ENCODE data around the gene RNF213. TPM values are rescaled to one million over a fixed set of nuclear protein-coding genes. Genes with fewer than 3 reads are reported as not detected.

Gene RNF213
- total RNA-seq, result 29.4 and 80.5 TPM in 2 replicates

GRCh38 chr17:80260791-80261158 lies at the start of gene RNF213:
Gene RNF213 (plus strand): TSS chr17:80260852. CDS start chr17:80263682, 2,830 bp downstream.
- peak within 1 kb of the TSS; percentile 92 for H3K4me3 ChIP-seq (ENCODE audit: low read depth, low read length)
- TF ChIP-seq, protein P1, sequence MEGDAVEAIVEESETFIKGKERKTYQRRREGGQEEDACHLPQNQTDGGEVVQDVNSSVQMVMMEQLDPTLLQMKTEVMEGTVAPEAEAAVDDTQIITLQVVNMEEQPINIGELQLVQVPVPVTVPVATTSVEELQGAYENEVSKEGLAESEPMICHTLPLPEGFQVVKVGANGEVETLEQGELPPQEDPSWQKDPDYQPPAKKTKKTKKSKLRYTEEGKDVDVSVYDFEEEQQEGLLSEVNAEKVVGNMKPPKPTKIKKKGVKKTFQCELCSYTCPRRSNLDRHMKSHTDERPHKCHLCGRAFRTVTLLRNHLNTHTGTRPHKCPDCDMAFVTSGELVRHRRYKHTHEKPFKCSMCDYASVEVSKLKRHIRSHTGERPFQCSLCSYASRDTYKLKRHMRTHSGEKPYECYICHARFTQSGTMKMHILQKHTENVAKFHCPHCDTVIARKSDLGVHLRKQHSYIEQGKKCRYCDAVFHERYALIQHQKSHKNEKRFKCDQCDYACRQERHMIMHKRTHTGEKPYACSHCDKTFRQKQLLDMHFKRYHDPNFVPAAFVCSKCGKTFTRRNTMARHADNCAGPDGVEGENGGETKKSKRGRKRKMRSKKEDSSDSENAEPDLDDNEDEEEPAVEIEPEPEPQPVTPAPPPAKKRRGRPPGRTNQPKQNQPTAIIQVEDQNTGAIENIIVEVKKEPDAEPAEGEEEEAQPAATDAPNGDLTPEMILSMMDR (conservative IDR thresholded peaks at IDR 0.05; ENCODE audit: low read depth, low read length), result no peak
- no peak for DNase-seq (ENCODE audit: low read depth)

- no peak overlapping the region for H3K4me3 ChIP-seq (ENCODE audit: low read depth, low read length)
- no peak for DNase-seq (ENCODE audit: low read depth)
- TF ChIP-seq, protein P1 (conservative IDR thresholded peaks at IDR 0.05; ENCODE audit: low read depth, low read length), result no peak
Measured at GRCh38 chr17:80212109-80212508, 48.5 kb upstream of the RNF213 start.

DNA sequence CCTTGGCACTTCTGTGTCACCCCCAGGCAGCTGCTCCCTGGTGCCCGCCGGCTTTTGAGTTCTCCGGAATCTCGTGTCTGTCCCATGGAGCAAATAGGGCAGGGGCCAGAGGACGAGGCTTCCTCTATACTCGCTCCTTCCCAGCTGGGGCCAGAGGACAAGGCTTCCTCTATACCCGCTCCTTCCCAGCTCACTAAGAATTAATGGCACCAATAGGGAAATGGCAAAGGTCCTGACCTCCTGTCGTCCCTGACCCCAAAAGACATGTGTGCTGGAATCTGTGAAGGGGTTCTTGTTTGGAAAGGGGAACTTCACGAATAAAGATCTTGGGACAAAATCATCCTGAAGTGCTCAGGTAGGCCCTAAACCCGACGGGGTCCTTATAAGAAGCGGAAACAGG lies 48.1 kb upstream of the RNF213 start:
- DNase-seq (ENCODE audit: low read depth), result no peak
- TF ChIP-seq, protein P1 (conservative IDR thresholded peaks at IDR 0.05; ENCODE audit: low read depth, low read length), result no peak
- H3K4me3 ChIP-seq (ENCODE audit: low read depth, low read length), result no peak overlapping the region

DNA sequence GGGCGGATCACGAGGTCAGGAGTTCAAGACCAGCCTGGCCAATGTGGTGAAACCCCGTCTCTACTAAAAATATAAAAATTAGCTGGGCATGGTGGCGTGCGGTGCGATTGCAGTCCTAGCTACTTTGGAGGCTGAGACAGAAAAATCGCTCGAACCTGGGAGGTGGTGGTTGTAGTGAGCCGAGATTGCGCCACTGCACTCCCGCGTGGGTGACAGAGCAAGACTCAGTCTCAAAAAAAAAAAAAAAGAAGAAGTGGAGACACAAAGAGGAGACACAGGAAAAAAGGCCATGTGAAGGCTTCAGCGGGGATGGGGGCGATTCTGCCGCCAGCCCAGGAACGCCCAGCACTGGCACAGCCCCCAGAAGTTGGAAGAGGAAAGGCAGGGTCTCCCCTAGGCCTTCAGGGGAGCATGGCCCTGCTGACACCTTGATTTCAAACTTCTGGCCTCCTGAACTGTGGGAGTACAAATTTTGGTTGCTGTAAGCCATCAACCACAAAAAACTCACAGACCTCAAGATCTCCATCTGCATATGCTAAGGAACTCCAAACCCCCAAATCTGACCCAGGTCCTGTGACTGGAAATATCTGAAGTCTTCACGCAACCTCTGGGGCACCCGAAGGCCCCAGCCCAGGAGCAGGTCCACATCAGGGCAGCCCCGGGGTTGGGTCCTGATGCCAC lies 47.5 kb upstream of the RNF213 start:
- TF ChIP-seq, protein P1 (conservative IDR thresholded peaks at IDR 0.05; ENCODE audit: low read depth, low read length), result no peak
- no peak for DNase-seq (ENCODE audit: low read depth)
- H3K4me3 ChIP-seq (ENCODE audit: low read depth, low read length), result no peak overlapping the region

DNA sequence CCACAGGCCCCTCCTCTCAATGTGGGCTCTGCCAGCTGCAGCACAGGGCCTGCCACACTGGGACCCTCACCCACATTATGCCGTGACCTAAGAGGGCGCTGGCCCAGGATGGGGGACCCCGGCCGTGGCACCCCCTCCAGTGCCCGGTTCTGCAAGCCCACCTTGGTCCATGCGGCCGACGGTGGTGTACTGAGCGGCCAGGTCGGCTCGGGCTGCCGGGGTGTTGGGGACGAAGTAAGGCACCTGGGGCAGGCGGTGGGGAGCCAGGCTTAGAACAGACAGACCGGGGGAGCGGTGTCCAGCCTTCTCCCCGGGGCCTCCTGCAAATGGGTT lies 47.0 kb upstream of the RNF213 start:
- no peak for DNase-seq (ENCODE audit: low read depth)
- TF ChIP-seq, protein P1 (conservative IDR thresholded peaks at IDR 0.05; ENCODE audit: low read depth, low read length), result no peak

GRCh38 chr17:80214012-80214877 lies 46.4 kb upstream of the RNF213 start:
- no peak overlapping the region for H3K4me3 ChIP-seq (ENCODE audit: low read depth, low read length)
- no peak for DNase-seq (ENCODE audit: low read depth)
- TF ChIP-seq, protein P1 (conservative IDR thresholded peaks at IDR 0.05; ENCODE audit: low read depth, low read length), result no peak

More for the DNA sequence above, 47.0 kb upstream of the RNF213 start:
- H3K4me3 ChIP-seq (ENCODE audit: low read depth, low read length), result no peak overlapping the region
